Endothelial cell of umbilical vein (primary cell): ENCODE data around the gene RBFOX1. TPM values are rescaled to one million over a fixed set of nuclear protein-coding genes. Genes with fewer than 3 reads are reported as not detected.

Experiments used
- BruUV-seq: library from RNA; stranded (reverse); fragments of 400-500 nt; replicated peaks from 2 replicates; lab custom pipeline; 2021; lab: Mats Ljungman, UMichigan
- CTCF ChIA-PET: fragments of 300-600, 350-600 bp; sonication (Branson Sonifier 250); formaldehyde crosslinking; loops from one replicate; lab custom pipeline; 2021; ENCODE audit warnings: antibody characterized with exemption, inconsistent platforms; lab: Charles Lee
- POLR2A ChIA-PET: fragments of 300-600, 350-600 bp; sonication (Branson Sonifier 250); formaldehyde crosslinking; loops from one replicate; lab custom pipeline; 2021; ENCODE audit warnings: antibody characterized with exemption, inconsistent platforms; lab: Charles Lee
- DNase-seq: peaks from one replicate; pipeline ENCODE4 v3.0.0-alpha.2; 2011; ENCODE audit warnings: low read depth, low spot score
- FAIRE-seq: peaks from 2 replicates; lab custom pipeline; 2011; peaks lifted over from hg19 to GRCh38; lab: Jason Lieb, UNC
- H2AFZ ChIP-seq: 2 replicates; pipeline ENCODE4 v1.6.0; 2012; ENCODE audit warnings: low read depth, low read length, control low read depth, inconsistent platforms
- H3K27ac ChIP-seq: 2 replicates; pipeline ENCODE4 v1.5.1; 2011; ENCODE audit warnings: low read depth, mild to moderate bottlenecking, control low read depth, low read length, moderate library complexity; ENCODE audit not compliant: insufficient read depth
- H3K27me3 ChIP-seq, 2 experiments: 2 replicates each; pipeline versions ENCODE4 v1.6.0 to v1.6.1; 2011; ENCODE audit warnings: low read length in 2 of 2, mixed read lengths in 1 of 2; ENCODE audit not compliant: control insufficient read depth in 2 of 2, insufficient read depth in 2 of 2
- H3K36me3 ChIP-seq, 2 experiments: 2 replicates in 1 of 2; 3 replicates in 1 of 2; pipeline ENCODE4 v1.5.1; 2011; ENCODE audit warnings: low read length in 2 of 2, mild to moderate bottlenecking in 1 of 2, moderate library complexity in 1 of 2; ENCODE audit not compliant: control insufficient read depth in 2 of 2, insufficient read depth in 2 of 2; ENCODE audit errors: extremely low read depth in 1 of 2
- H3K4me1 ChIP-seq: 3 replicates; pipeline ENCODE4 v1.5.1; 2011; ENCODE audit warnings: mild to moderate bottlenecking, low read length; ENCODE audit not compliant: control insufficient read depth, insufficient read depth; ENCODE audit errors: extremely low read depth
- H3K4me2 ChIP-seq: 2 replicates; pipeline ENCODE4 v1.6.1; 2011; ENCODE audit warnings: low read length, control low read depth, mixed read lengths; ENCODE audit not compliant: insufficient read depth
- H3K4me3 ChIP-seq, 3 experiments: fragments of 200-600 bp in 1 of 3; sonication (generic), shearing (Covaris generic) in 1 of 3; replicated peaks in 1 of 3; 2 replicates each; pipeline ENCODE4 v1.5.1; 2011 to 2016; ENCODE audit warnings: control low read depth in 3 of 3, low read length in 3 of 3, mild to moderate bottlenecking in 2 of 3, inconsistent platforms in 1 of 3, low read depth in 1 of 3, moderate library complexity in 1 of 3; ENCODE audit not compliant: insufficient read depth in 1 of 3
- H3K79me2 ChIP-seq: 2 replicates; pipeline ENCODE4 v1.6.0; 2012; ENCODE audit warnings: low read length, inconsistent platforms; ENCODE audit not compliant: control insufficient read depth, insufficient read depth
- H3K9ac ChIP-seq: replicated peaks from 2 replicates; pipeline ENCODE3; 2011; ENCODE audit warnings: low read length, control low read depth; ENCODE audit not compliant: insufficient read depth; ENCODE audit errors: extremely low read depth
- H3K9me1 ChIP-seq: replicated peaks from 3 replicates; pipeline ENCODE4 v1.6.0; 2011; ENCODE audit warnings: mild to moderate bottlenecking, low read length; ENCODE audit not compliant: control insufficient read depth, insufficient read depth; ENCODE audit errors: extremely low read depth
- H3K9me3 ChIP-seq: replicated peaks from 2 replicates; pipeline ENCODE4 v1.5.1; 2012; ENCODE audit warnings: low read length, inconsistent platforms; ENCODE audit not compliant: control insufficient read depth, insufficient read depth
- H4K20me1 ChIP-seq: replicated peaks from 2 replicates; pipeline ENCODE3; 2011; ENCODE audit warnings: mild to moderate bottlenecking, low read length; ENCODE audit not compliant: control insufficient read depth, insufficient read depth; ENCODE audit errors: extremely low read depth
- CTCF ChIP-seq, 2 donors: IDR thresholded peaks; 1 replicate in 1 of 2; 2 replicates in 1 of 2; pipeline ENCODE4 v1.5.1; 2011; ENCODE audit warnings: low read length in 2 of 2, mild to moderate bottlenecking in 2 of 2, moderate library complexity in 2 of 2, control low read depth in 1 of 2, inconsistent platforms in 1 of 2, low read depth in 1 of 2; ENCODE audit not compliant: insufficient read depth in 1 of 2; ENCODE audit errors: extremely low read depth in 1 of 2
- EZH2 ChIP-seq: IDR thresholded peaks from 2 replicates; pipeline ENCODE4 v1.6.1; 2012; ENCODE audit warnings: borderline replicate concordance, low read depth, mild to moderate bottlenecking, moderate library complexity, low read length, inconsistent platforms; ENCODE audit not compliant: severe bottlenecking
- FOS ChIP-seq: IDR thresholded peaks from 2 replicates; pipeline ENCODE4 v1.6.1; 2011; ENCODE audit warnings: mild to moderate bottlenecking, low read length, moderate library complexity, borderline replicate concordance; ENCODE audit not compliant: insufficient read depth
- GATA2 ChIP-seq: IDR thresholded peaks from 2 replicates; pipeline ENCODE4 v1.7.0; 2011; ENCODE audit warnings: low read depth, mild to moderate bottlenecking, moderate library complexity, mixed read lengths, low read length; ENCODE audit not compliant: insufficient read length, insufficient read depth
- JUN ChIP-seq: IDR thresholded peaks from 2 replicates; pipeline ENCODE4 v1.6.1; 2011; ENCODE audit warnings: borderline replicate concordance, low read depth; ENCODE audit not compliant: insufficient read length, insufficient read depth
- MAX ChIP-seq: IDR thresholded peaks from 2 replicates; pipeline ENCODE4 v1.6.1; 2011; ENCODE audit not compliant: insufficient read depth, insufficient read length
- MYC ChIP-seq: IDR thresholded peaks from one replicate; pipeline ENCODE4 v1.6.1; 2011; ENCODE audit warnings: mild to moderate bottlenecking, low read depth, low read length
- POLR2A ChIP-seq: IDR thresholded peaks from 2 replicates; pipeline ENCODE4 v1.6.1; 2012; ENCODE audit warnings: low read depth, mild to moderate bottlenecking, control low read depth, low read length
- POLR2AphosphoS5 ChIP-seq: IDR thresholded peaks from 2 replicates; pipeline ENCODE4 v1.6.1; 2012; ENCODE audit warnings: low read depth, mild to moderate bottlenecking, control low read depth, low read length, moderate library complexity; ENCODE audit not compliant: insufficient read depth
- dilution Hi-C: fragments of 300-500 bp; cut with MboI; formaldehyde crosslinking; loops from one replicate; pipeline ENCODE4 v1.15.0; 2019; ENCODE audit warnings: low sequenced_read_pairs; ENCODE audit not compliant: extremely low pct_ligation_motif_present
- intact Hi-C: fragments of 100-400 bp; cut with micrococcal nuclease; formaldehyde crosslinking; loops from one replicate; pipeline ENCODE4 v1.10.0; 2022
- polyA plus RNA-seq, 4 experiments: library from polyadenylated mRNA; depleted of rRNA in 3 of 4; stranded (reverse) in 3 of 4; unstranded in 1 of 4; fragments of >200 nt; gene quantifications; 2 replicates each; pipeline versions ENCODE4 v1.2.1 to v1.2.3, GENCODE V29; 2011 to 2012; ENCODE audit warnings: missing spikeins in 1 of 4
- total RNA-seq: library from RNA; stranded (reverse); gene quantifications from 2 replicates; pipeline ENCODE4 v1.2.3, GENCODE V29; 2021

RBFOX1 gene
- total and polyA plus RNA-seq, 2 donors (not counting 3 experiments of a cell fraction or from before 2014, with no cell fraction given): not detected

- no peaks in the 10 kb centered on the region for H3K9me1 ChIP-seq
- ChIA-PET CTCF (no interaction called here), POLR2A (no interaction called here)
- H3K4me1 ChIP-seq: no peaks in the 10 kb centered on the region
- no peak overlapping the region for H3K4me3 ChIP-seq
- TF ChIP-seq FOS: no peak
- TF ChIP-seq MYC: no peak
- DNase-seq (no peak), FAIRE-seq (no peak)
- H3K9me3 ChIP-seq: peaks cover 1% of the 10 kb centered on the region
- dilution Hi-C loops (no loop called here), intact Hi-C loops (no loop called here)
- H3K36me3 ChIP-seq: no peaks in the 10 kb centered on the region
- BruUV-seq: no TSS peak
- H3K4me2 ChIP-seq: no peak overlapping the region
- no peaks in the 10 kb centered on the region for H4K20me1 ChIP-seq
- H3K9ac ChIP-seq: no peak overlapping the region
- no peak overlapping the region for H2AFZ ChIP-seq
- no peaks in the 10 kb centered on the region for H3K27me3 ChIP-seq
- no peaks in the 10 kb centered on the region for H3K79me2 ChIP-seq
- H3K27ac ChIP-seq: no peak overlapping the region
These were observed 29.5 kb upstream of the RBFOX1 start for GRCh38 chr16:7303052-7303610.

GRCh38 chr16:7303660-7304200 lies 28.9 kb upstream of the RBFOX1 start:
- H3K4me2 ChIP-seq: no peak overlapping the region
- H3K4me3 ChIP-seq: no peak overlapping the region
- ChIA-PET CTCF (no interaction called here), POLR2A (no interaction called here)
- DNase-seq (no peak), FAIRE-seq (no peak)
- peaks cover 1% of the 10 kb centered on the region for H3K9me3 ChIP-seq
- no TSS peak for BruUV-seq
- H3K27ac ChIP-seq: no peak overlapping the region
- H3K79me2 ChIP-seq: no peaks in the 10 kb centered on the region
- dilution Hi-C loops (no loop called here), intact Hi-C loops (no loop called here)
- H3K27me3 ChIP-seq: no peaks in the 10 kb centered on the region
- H2AFZ ChIP-seq: no peak overlapping the region
- no peaks in the 10 kb centered on the region for H4K20me1 ChIP-seq
- no peak for TF ChIP-seq CTCF (IDR thresholded peaks at IDR 0.05; ENCODE audit: extremely low read depth in 1 of 2, insufficient read depth in 1 of 2, low read depth in 1 of 2, low read length in 2 of 2)
- TF ChIP-seq FOS: no peak
- TF ChIP-seq POLR2AphosphoS5: no peak
- TF ChIP-seq JUN: no peak
- no peak for TF ChIP-seq POLR2A
- no peak for TF ChIP-seq MAX
- TF ChIP-seq MYC: no peak
- TF ChIP-seq EZH2: no peak
- TF ChIP-seq GATA2: no peak
- no peaks in the 10 kb centered on the region for H3K36me3 ChIP-seq
- no peaks in the 10 kb centered on the region for H3K9me1 ChIP-seq
- no peaks in the 10 kb centered on the region for H3K4me1 ChIP-seq
- H3K9ac ChIP-seq: no peak overlapping the region
